ENCODE measurements around the gene SLCO3A1.

The SLCO3A1 gene

GRCh38 chr15:92012881-92013280 lies 159.4 kb downstream of the SLCO3A1 start:
- Histone ChIP-seq H3K9ac (ENCODE audit: low read length in 5 of 5) (no peak overlapping the region), H3K36me3 (ENCODE audit: control insufficient read depth in 5 of 5, insufficient read depth in 5 of 5, low read length in 5 of 5) (no peaks in the 10 kb centered on the region), H3K4me1 (ENCODE audit: control insufficient read depth in 5 of 5, insufficient read depth in 5 of 5, low read length in 5 of 5) (peaks cover 3 to 20% (median 9%) of the 10 kb centered on the region in 5 donors), H3K27ac (ENCODE audit: low read depth, low read length) (no peak overlapping the region), H3K27me3 (ENCODE audit: control insufficient read depth in 5 of 5, insufficient read depth in 4 of 5, low read length in 5 of 5) (no peaks in the 10 kb centered on the region), H3K9me3 (ENCODE audit: control insufficient read depth in 5 of 5, low read length in 5 of 5) (no peaks in the 10 kb centered on the region), H3K4me3 (ENCODE audit: low read depth in 1 of 5, low read length in 5 of 5) (no peak overlapping the region)

- no peak overlapping the region for H3K9ac ChIP-seq (ENCODE audit: low read length in 5 of 5)
- peaks cover 0 to 5% (median 0%) of the 10 kb centered on the region in 5 donors for H3K27me3 ChIP-seq (ENCODE audit: control insufficient read depth in 5 of 5, insufficient read depth in 4 of 5, low read length in 5 of 5)
- no peak overlapping the region for H3K4me3 ChIP-seq (ENCODE audit: low read depth in 1 of 5, low read length in 5 of 5)
- peaks cover 3 to 18% (median 11%) of the 10 kb centered on the region in 5 donors for H3K4me1 ChIP-seq (ENCODE audit: control insufficient read depth in 5 of 5, insufficient read depth in 5 of 5, low read length in 5 of 5)
- H3K27ac ChIP-seq (ENCODE audit: low read depth, low read length), result no peak overlapping the region
- H3K9me3 ChIP-seq (ENCODE audit: control insufficient read depth in 5 of 5, low read length in 5 of 5), result no peaks in the 10 kb centered on the region
- no peaks in the 10 kb centered on the region for H3K36me3 ChIP-seq (ENCODE audit: control insufficient read depth in 5 of 5, insufficient read depth in 5 of 5, low read length in 5 of 5)
Observed at GRCh38 chr15:92014281-92015030, 160.9 kb downstream of the SLCO3A1 start.

- Histone ChIP-seq H3K9ac (ENCODE audit: low read length in 5 of 5) (no peak overlapping the region), H3K4me1 (ENCODE audit: control insufficient read depth in 5 of 5, insufficient read depth in 5 of 5, low read length in 5 of 5) (peaks cover 6 to 32% (median 24%) of the 10 kb centered on the region in 5 donors), H3K27me3 (ENCODE audit: control insufficient read depth in 5 of 5, insufficient read depth in 4 of 5, low read length in 5 of 5) (peaks cover 0 to 5% (median 0%) of the 10 kb centered on the region in 5 donors), H3K27ac (ENCODE audit: low read depth, low read length) (no peak overlapping the region), H3K4me3 (ENCODE audit: low read depth in 1 of 5, low read length in 5 of 5) (no peak overlapping the region), H3K9me3 (ENCODE audit: control insufficient read depth in 5 of 5, low read length in 5 of 5) (no peaks in the 10 kb centered on the region), H3K36me3 (ENCODE audit: control insufficient read depth in 5 of 5, insufficient read depth in 5 of 5, low read length in 5 of 5) (no peaks in the 10 kb centered on the region)
Observed at GRCh38 chr15:92017882-92018534, 164.5 kb downstream of the SLCO3A1 start.

- Histone ChIP-seq H3K4me3 (ENCODE audit: low read depth in 1 of 5, low read length in 5 of 5) (no peak overlapping the region), H3K9ac (ENCODE audit: low read length in 5 of 5) (no peak overlapping the region), H3K27me3 (ENCODE audit: control insufficient read depth in 5 of 5, insufficient read depth in 4 of 5, low read length in 5 of 5) (peaks cover 0 to 5% (median 0%) of the 10 kb centered on the region in 5 donors), H3K9me3 (ENCODE audit: control insufficient read depth in 5 of 5, low read length in 5 of 5) (no peaks in the 10 kb centered on the region), H3K36me3 (ENCODE audit: control insufficient read depth in 5 of 5, insufficient read depth in 5 of 5, low read length in 5 of 5) (no peaks in the 10 kb centered on the region), H3K27ac (ENCODE audit: low read depth, low read length) (no peak overlapping the region), H3K4me1 (ENCODE audit: control insufficient read depth in 5 of 5, insufficient read depth in 5 of 5, low read length in 5 of 5) (peaks cover 6 to 32% (median 26%) of the 10 kb centered on the region in 5 donors)
Observed at GRCh38 chr15:92018535-92019239, 165.2 kb downstream of the SLCO3A1 start.

GRCh38 chr15:92019706-92020105 lies 166.2 kb downstream of the SLCO3A1 start:
- H3K9me3 ChIP-seq (ENCODE audit: control insufficient read depth in 5 of 5, low read length in 5 of 5), result no peaks in the 10 kb centered on the region
- no peak overlapping the region for H3K9ac ChIP-seq (ENCODE audit: low read length in 5 of 5)
- H3K36me3 ChIP-seq (ENCODE audit: control insufficient read depth in 5 of 5, insufficient read depth in 5 of 5, low read length in 5 of 5), result no peaks in the 10 kb centered on the region
- peaks cover 9 to 36% (median 34%) of the 10 kb centered on the region in 5 donors for H3K4me1 ChIP-seq (ENCODE audit: control insufficient read depth in 5 of 5, insufficient read depth in 5 of 5, low read length in 5 of 5)
- no peak overlapping the region for H3K4me3 ChIP-seq (ENCODE audit: low read depth in 1 of 5, low read length in 5 of 5)
- H3K27me3 ChIP-seq (ENCODE audit: control insufficient read depth in 5 of 5, insufficient read depth in 4 of 5, low read length in 5 of 5), result peaks cover 0 to 5% (median 0%) of the 10 kb centered on the region in 5 donors
- H3K27ac ChIP-seq (ENCODE audit: low read depth, low read length), result peak overlapping the region; percentile 35

- Histone ChIP-seq H3K27ac (ENCODE audit: low read depth, low read length) (peak overlapping the region; percentile 35), H3K4me3 (ENCODE audit: low read depth in 1 of 5, low read length in 5 of 5) (peak overlapping the region in 1 of 5 donors; percentile 31), H3K36me3 (ENCODE audit: control insufficient read depth in 5 of 5, insufficient read depth in 5 of 5, low read length in 5 of 5) (no peaks in the 10 kb centered on the region), H3K27me3 (ENCODE audit: control insufficient read depth in 5 of 5, insufficient read depth in 4 of 5, low read length in 5 of 5) (peaks cover 0 to 5% (median 0%) of the 10 kb centered on the region in 5 donors), H3K9ac (ENCODE audit: low read length in 5 of 5) (no peak overlapping the region), H3K4me1 (ENCODE audit: control insufficient read depth in 5 of 5, insufficient read depth in 5 of 5, low read length in 5 of 5) (peaks cover 9 to 36% (median 34%) of the 10 kb centered on the region in 5 donors), H3K9me3 (ENCODE audit: control insufficient read depth in 5 of 5, low read length in 5 of 5) (no peaks in the 10 kb centered on the region)
Observed at GRCh38 chr15:92020207-92020606, 166.7 kb downstream of the SLCO3A1 start.

- Histone ChIP-seq H3K27ac (ENCODE audit: low read depth, low read length) (peak overlapping the region; percentile 35), H3K27me3 (ENCODE audit: control insufficient read depth in 5 of 5, insufficient read depth in 4 of 5, low read length in 5 of 5) (peaks cover 0 to 5% (median 0%) of the 10 kb centered on the region in 5 donors), H3K36me3 (ENCODE audit: control insufficient read depth in 5 of 5, insufficient read depth in 5 of 5, low read length in 5 of 5) (no peaks in the 10 kb centered on the region), H3K4me3 (ENCODE audit: low read depth in 1 of 5, low read length in 5 of 5) (no peak overlapping the region), H3K4me1 (ENCODE audit: control insufficient read depth in 5 of 5, insufficient read depth in 5 of 5, low read length in 5 of 5) (peaks cover 9 to 36% (median 34%) of the 10 kb centered on the region in 5 donors), H3K9me3 (ENCODE audit: control insufficient read depth in 5 of 5, low read length in 5 of 5) (no peaks in the 10 kb centered on the region), H3K9ac (ENCODE audit: low read length in 5 of 5) (no peak overlapping the region)
Observed at GRCh38 chr15:92020804-92021203, 167.3 kb downstream of the SLCO3A1 start.

- H3K9me3 ChIP-seq (ENCODE audit: control insufficient read depth in 5 of 5, low read length in 5 of 5), result no peaks in the 10 kb centered on the region
- no peak overlapping the region for H3K9ac ChIP-seq (ENCODE audit: low read length in 5 of 5)
- no peak overlapping the region for H3K27ac ChIP-seq (ENCODE audit: low read depth, low read length)
- H3K27me3 ChIP-seq (ENCODE audit: control insufficient read depth in 5 of 5, insufficient read depth in 4 of 5, low read length in 5 of 5), result peaks cover 0 to 5% (median 0%) of the 10 kb centered on the region in 5 donors
- H3K4me3 ChIP-seq (ENCODE audit: low read depth in 1 of 5, low read length in 5 of 5), result no peak overlapping the region
- peaks cover 9 to 36% (median 34%) of the 10 kb centered on the region in 5 donors for H3K4me1 ChIP-seq (ENCODE audit: control insufficient read depth in 5 of 5, insufficient read depth in 5 of 5, low read length in 5 of 5)
- no peaks in the 10 kb centered on the region for H3K36me3 ChIP-seq (ENCODE audit: control insufficient read depth in 5 of 5, insufficient read depth in 5 of 5, low read length in 5 of 5)
Observed at GRCh38 chr15:92021792-92022191, 168.3 kb downstream of the SLCO3A1 start.

- H3K9ac ChIP-seq (ENCODE audit: low read length in 5 of 5), result peak overlapping the region in 1 of 5 donors; percentile 13
- no peak overlapping the region for H3K27ac ChIP-seq (ENCODE audit: low read depth, low read length)
- no peaks in the 10 kb centered on the region for H3K36me3 ChIP-seq (ENCODE audit: control insufficient read depth in 5 of 5, insufficient read depth in 5 of 5, low read length in 5 of 5)
- H3K27me3 ChIP-seq (ENCODE audit: control insufficient read depth in 5 of 5, insufficient read depth in 4 of 5, low read length in 5 of 5), result peaks cover 0 to 2% (median 0%) of the 10 kb centered on the region in 5 donors
- H3K4me1 ChIP-seq (ENCODE audit: control insufficient read depth in 5 of 5, insufficient read depth in 5 of 5, low read length in 5 of 5), result peaks cover 13 to 49% (median 46%) of the 10 kb centered on the region in 5 donors
- H3K9me3 ChIP-seq (ENCODE audit: control insufficient read depth in 5 of 5, low read length in 5 of 5), result no peaks in the 10 kb centered on the region
- H3K4me3 ChIP-seq (ENCODE audit: low read depth in 1 of 5, low read length in 5 of 5), result no peak overlapping the region
Observed at GRCh38 chr15:92023965-92024364, 170.5 kb downstream of the SLCO3A1 start.
